ENCODE results near the gene SLC4A8.
"Not testable (repeated sequence)": the region's sequence is repeated elsewhere in the genome, so short reads cannot be mapped to it uniquely, and the experiment has no call there.

The SLC4A8 gene

GRCh38 chr12:51482929-51483697 lies 58.5 kb downstream of the SLC4A8 start:
- DNase-seq: peak; percentile 16 to 22

GRCh38 chr12:51484119-51484518 lies 59.5 kb downstream of the SLC4A8 start:
- no peak for DNase-seq

GRCh38 chr12:51488281-51488680 lies 63.6 kb downstream of the SLC4A8 start:
- no peak for DNase-seq

GRCh38 chr12:51493281-51493680 lies 68.7 kb downstream of the SLC4A8 start:
- no peak for DNase-seq

GRCh38 chr12:51496895-51497294 lies 72.3 kb downstream of the SLC4A8 start:
- DNase-seq: no peak

- DNase-seq: no peak
These were observed 80.2 kb downstream of the SLC4A8 start for GRCh38 chr12:51504851-51505250.

GRCh38 chr12:51505360-51506105 lies 80.9 kb downstream of the SLC4A8 start:
- DNase-seq: no peak

GRCh38 chr12:51507178-51507577 lies 82.5 kb downstream of the SLC4A8 start:
- no peak for DNase-seq

GRCh38 chr12:51508285-51508684 lies 83.7 kb downstream of the SLC4A8 start:
- no peak for DNase-seq

GRCh38 chr12:51511546-51512260 lies 87.1 kb downstream of the SLC4A8 start:
- no peak for DNase-seq

GRCh38 chr12:51512438-51512837 lies 87.8 kb downstream of the SLC4A8 start:
- DNase-seq: no peak

- not testable (repeated sequence) for DNase-seq
These were observed 90.4 kb downstream of the SLC4A8 start for GRCh38 chr12:51515037-51515436.

GRCh38 chr12:51517316-51517715 lies 92.7 kb downstream of the SLC4A8 start:
- DNase-seq: no peak

- DNase-seq: no peak
These were observed 93.2 kb downstream of the SLC4A8 start for GRCh38 chr12:51517800-51518199.

- no peak for DNase-seq
These were observed 95.1 kb downstream of the SLC4A8 start for GRCh38 chr12:51519755-51520154.

GRCh38 chr12:51520576-51521325 lies 96.1 kb downstream of the SLC4A8 start:
- DNase-seq: no peak

- no peak for DNase-seq
These were observed 97.1 kb downstream of the SLC4A8 start for GRCh38 chr12:51521554-51522276.

- DNase-seq: no peak
These were observed 98.1 kb downstream of the SLC4A8 start for GRCh38 chr12:51522696-51523095.

- DNase-seq: no peak
These were observed 99.8 kb downstream of the SLC4A8 start for GRCh38 chr12:51524386-51524901.

GRCh38 chr12:51525518-51525917 lies 100.9 kb downstream of the SLC4A8 start:
- DNase-seq: no peak

- no peak for DNase-seq
These were observed 103.3 kb downstream of the SLC4A8 start for GRCh38 chr12:51527966-51528365.
